ENCODE results near the gene TNIP1.

TNIP1 gene

DNA sequence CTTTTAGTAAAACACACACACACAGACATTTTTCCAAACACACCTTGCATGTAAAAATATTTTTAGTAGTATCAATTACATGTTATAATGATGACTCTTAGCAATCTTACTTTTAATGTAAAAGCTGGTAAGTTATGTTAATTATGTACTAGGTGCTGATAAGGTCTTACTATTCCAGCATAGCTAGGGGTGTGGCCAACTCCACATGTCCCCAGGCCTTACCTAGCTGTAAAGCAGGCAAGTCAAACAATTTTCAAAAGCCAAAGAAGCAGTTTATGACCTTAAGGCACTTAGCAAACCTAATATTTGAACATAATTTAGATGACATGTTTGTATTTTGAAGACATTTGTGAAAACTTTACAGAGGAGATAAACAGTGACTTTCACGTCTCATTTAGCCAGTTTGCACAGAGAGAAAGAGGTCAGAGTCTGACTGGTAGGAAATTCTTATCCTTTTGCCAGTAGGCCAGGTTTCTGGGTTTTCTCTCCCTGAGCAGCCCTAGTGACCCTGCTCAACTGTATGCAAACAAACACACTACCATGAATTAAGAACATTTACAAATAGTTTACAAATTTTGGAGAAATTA is 86.9 kb downstream of the TNIP1 start:
- no peak for DNase-seq

DNA sequence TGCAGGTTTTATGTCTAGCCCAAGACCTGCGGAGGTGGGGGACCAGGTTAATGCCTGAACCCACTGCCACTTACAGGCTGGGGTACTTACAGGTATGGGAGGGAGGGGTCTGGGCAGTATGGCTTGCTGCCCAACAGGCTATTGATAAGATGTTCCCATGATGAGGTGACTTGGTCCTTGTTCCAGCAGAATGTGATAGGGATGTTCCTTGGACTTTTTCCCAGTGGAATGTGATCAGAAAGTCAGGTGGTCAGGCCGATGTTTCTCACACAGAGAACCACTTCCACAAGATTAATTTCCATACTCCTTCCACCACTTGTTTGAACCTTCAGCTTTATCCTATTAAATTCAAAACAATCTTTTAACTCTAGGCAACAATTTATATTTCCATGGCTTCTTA is 87.4 kb downstream of the TNIP1 start:
- no peak for DNase-seq

DNA sequence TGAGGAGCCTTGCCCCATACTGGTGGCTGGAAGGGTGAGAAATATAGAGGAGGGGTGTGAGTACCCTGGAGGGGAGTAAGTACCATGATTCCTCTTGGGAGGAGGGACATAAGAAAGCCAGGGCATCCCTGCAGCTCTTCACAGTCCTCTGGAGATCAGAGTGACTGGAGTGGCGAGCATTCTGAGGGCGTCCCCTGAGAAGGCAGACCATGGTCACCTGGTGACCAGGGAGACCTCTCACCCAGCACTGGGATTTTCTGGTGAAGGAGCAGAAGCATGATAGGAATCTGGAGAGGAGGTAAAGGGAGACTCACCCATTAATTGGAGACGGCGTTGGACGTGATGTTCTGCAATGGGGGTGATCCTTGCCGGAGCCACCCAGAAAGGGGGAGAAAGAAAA is 88.1 kb downstream of the TNIP1 start:
- DNase-seq = no peak

DNA sequence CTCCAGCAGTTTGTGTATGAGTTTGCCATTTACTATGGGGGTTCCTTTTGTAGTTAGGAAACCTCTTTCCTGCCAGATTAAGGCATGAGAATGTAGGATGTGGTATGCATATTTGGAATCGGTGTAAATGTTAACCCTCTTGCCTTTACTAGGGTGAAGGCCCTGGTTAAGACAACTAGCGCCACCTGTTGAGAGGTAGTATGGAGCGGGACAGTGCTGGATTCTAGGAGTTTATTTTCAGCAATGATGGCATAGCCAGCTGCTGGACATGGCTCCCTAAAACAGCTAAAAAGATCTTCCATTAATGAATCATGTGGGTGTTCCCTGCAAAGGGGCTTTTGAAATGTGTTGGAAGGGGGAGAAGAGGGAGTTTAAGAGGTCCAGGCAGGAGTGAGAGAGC is 91.1 kb downstream of the TNIP1 start:
- no peak for DNase-seq

DNA sequence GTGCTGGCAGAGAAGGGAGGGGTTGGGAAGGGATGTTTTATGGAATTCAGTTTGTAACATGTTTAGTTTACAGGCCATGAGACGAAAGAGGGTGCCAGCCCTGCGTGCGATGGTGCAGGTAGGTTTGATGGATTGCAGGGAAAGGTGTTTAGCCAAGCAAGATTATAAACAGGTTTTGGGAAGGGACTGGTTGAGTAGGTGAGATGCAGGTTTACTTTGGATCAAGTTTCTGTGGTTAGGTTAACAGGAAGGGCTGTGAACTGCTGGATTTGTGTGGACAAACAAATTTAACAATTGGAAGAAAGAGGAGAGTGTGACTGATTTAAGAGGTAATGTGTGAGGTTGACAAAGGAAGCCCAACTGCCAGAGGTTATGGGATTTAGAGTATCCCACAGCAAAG is 93.1 kb downstream of the TNIP1 start:
- no peak for DNase-seq

Measured in CD4-positive, alpha-beta T cell treated with Interleukin-17A for 1 hour (primary cell).